Measurements from ENCODE around the gene ERO1A.
"Not testable (repeated sequence)": the region's sequence is repeated elsewhere in the genome, so short reads cannot be mapped to it uniquely, and the experiment has no call there.

ERO1A gene, protein sequence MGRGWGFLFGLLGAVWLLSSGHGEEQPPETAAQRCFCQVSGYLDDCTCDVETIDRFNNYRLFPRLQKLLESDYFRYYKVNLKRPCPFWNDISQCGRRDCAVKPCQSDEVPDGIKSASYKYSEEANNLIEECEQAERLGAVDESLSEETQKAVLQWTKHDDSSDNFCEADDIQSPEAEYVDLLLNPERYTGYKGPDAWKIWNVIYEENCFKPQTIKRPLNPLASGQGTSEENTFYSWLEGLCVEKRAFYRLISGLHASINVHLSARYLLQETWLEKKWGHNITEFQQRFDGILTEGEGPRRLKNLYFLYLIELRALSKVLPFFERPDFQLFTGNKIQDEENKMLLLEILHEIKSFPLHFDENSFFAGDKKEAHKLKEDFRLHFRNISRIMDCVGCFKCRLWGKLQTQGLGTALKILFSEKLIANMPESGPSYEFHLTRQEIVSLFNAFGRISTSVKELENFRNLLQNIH

GRCh38 chr14:52695481-52696091 is at the start of gene ERO1A:
TSS of gene ERO1A (minus strand) at chr14:52695558. CDS start at chr14:52695481, 77 bp downstream.
- peak; percentile 64 for DNase-seq

GRCh38 chr14:52741865-52742264 is 46.5 kb upstream of the ERO1A start:
- DNase-seq: no peak

DNA sequence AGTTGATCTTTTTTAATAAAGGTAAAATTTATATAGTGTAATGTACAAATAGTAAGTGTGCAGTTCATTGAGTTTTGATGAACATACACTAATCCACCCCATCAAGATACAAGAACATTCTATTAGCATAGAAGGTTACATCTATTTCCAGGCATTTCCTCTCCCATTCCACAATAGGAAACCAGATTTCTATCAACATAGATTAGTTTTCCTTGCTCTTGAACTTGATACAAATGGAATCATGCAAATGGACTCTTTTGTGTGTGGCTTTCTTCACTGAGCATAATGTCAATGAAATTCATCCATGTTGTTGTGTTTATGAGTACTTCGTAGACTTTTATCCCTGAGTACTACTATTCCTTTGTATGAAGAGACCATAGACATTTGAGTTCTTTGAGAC is 45.4 kb upstream of the ERO1A start:
- no peak for DNase-seq

GRCh38 chr14:52738409-52738808 is 43.1 kb upstream of the ERO1A start:
- no peak for DNase-seq

GRCh38 chr14:52735921-52736489 is 40.6 kb upstream of the ERO1A start:
- DNase-seq: no peak

DNA sequence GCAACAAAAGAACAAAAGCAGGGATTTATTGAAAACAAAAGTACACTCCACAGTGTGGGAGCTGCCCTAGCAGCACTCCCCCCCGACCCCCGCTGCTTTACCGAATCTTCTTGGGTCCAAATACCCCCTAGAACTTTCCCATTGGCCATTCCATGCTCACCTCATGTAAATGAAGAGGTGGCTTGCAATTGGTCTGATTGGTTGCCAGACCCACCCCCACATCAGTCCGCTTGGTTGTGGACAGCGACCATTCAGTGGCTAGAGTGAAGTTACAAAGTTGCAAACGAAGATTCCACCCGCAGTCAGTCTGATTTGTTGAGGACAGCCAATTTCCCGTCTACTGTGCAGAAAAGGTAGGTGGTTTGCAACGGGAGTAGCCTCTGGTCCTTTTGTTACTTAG is 38.5 kb upstream of the ERO1A start:
- DNase-seq: no peak

- DNase-seq: no peak
Measured at GRCh38 chr14:52730709-52731111, 35.4 kb upstream of the ERO1A start.

GRCh38 chr14:52729925-52730708 is 34.8 kb upstream of the ERO1A start, which contains the start of gene STYX:
TSS of gene STYX (plus strand) at chr14:52730166. CDS start at chr14:52730475, 309 bp downstream.
- DNase-seq: peak; percentile 90

- no peak for DNase-seq
Measured at GRCh38 chr14:52729585-52729924, 34.2 kb upstream of the ERO1A start.

- DNase-seq: not testable (repeated sequence)
Measured at GRCh38 chr14:52729035-52729434, 33.7 kb upstream of the ERO1A start.

DNA sequence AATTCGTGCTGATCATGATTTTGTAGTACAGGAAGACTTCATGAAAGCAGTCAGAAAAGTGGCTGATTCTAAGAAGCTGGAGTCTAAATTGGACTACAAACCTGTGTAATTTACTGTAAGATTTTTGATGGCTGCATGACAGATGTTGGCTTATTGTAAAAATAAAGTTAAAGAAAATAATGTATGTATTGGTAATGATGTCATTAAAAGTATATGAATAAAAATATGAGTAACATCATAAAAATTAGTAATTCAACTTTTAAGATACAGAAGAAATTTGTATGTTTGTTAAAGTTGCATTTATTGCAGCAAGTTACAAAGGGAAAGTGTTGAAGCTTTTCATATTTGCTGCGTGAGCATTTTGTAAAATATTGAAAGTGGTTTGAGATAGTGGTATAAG is 32.2 kb upstream of the ERO1A start:
- DNase-seq: not testable (repeated sequence)

GRCh38 chr14:52724360-52724644 is 28.9 kb upstream of the ERO1A start:
- no peak for DNase-seq

DNA sequence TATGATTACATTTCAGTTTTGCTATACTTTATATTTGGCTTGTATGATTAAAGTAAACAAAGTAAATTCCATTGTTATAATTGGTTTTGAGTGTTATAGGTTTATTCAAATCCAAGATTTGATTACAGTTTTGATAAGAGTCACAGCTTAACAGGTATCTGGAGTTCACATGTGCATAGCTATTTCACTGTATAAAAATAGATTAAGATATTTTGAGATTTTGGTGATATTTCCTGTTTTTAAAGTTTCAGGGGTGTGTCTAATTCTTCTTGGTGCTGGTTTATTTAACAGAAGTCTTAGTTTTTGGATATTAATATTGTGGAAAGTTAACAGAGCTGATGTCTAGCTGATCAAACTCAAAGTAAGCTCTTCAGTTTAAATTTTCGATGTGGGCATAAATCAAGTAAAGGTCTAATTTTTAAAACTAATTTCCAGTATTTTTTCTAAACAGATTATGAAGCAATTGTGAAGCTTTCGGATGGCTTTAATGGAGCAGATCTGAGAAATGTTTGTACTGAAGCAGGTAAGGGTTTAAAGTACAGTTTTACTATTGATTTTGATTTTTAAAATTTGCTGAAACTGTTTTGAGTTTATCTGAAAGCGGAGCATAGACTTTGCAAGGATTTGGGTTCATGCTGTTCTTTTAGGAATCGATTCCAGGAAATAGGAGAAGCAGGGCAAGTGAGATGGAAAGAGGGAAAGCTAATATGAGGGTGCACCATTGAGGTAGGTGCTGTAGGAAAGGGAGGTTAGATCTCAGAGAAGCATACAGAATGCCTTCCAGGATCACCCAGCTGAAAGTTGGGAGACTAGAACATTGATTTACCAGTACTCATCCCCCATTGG is 28.4 kb upstream of the ERO1A start:
- DNase-seq: no peak

DNA sequence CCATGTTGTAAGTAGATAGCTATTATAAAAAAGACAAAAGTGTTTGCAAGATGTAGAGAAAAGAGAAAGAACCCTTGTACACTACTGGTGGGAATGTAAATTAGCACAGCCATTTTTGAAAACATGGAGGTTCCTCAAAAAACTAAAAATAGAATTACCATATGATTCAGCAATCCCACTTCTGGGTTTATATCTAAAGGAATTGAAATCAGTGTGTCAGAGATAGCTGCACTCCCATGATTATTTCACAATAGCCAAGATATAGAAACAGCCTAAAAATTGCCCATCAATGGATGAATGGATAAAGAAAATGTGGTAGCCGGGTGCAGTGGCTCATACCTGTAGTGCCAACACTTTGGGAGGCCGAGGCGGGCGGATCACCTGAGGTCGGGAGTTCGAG is 20.8 kb upstream of the ERO1A start:
- DNase-seq: no peak

- DNase-seq: no peak
Measured at GRCh38 chr14:52711666-52712065, 16.3 kb upstream of the ERO1A start.

- DNase-seq: peak; percentile 88
Measured at GRCh38 chr14:52706724-52707706, 11.7 kb upstream of the ERO1A start, which contains the start of gene PSMC6. TSS of gene PSMC6 (plus strand) at chr14:52707200. CDS start at chr14:52707220, 20 bp downstream.

- no peak for DNase-seq
Measured at GRCh38 chr14:52706286-52706685, 10.9 kb upstream of the ERO1A start.

- DNase-seq: no peak
Measured at GRCh38 chr14:52703664-52704063, 8.3 kb upstream of the ERO1A start.

DNA sequence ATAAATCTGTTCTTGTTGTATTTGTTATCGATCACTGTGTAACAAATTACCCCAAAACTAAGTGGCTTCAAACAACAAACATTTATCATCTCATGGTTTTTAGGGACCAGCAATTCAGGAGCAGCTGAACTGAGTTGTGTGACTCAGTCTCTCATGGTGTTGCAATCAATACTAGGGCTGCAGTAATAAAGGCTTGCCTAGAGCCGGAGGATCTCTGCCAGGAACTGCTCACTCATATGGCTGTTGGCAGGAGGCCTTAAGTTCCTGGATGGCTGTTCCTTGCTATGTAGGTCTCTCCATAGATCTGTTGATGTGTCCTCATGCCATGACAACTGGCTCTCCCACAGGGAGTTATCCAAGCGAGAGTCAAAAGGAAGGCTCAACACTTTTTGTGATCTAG is 7.9 kb upstream of the ERO1A start:
- DNase-seq: peak; percentile 58

DNA sequence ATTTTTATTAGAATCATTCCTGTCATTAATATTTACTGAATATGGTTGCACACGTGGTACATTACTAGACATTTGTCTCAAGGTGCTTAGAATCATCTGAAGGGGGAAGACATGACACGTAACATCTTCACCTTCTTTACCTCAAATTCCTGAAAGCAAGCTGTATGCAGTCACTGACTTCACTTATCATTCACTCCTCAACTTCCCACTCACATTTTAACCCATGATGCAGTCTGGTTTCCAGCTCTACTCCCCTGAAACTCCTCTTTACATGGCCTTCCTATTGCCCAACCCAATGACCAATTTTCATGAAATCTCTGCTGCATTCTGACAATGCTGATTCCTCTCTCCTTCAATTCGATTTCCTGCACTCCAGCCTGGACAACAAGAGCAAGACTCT is 5.9 kb upstream of the ERO1A start:
- DNase-seq: no peak

GRCh38 chr14:52700701-52701172 is 5.4 kb upstream of the ERO1A start:
- DNase-seq: no peak
